ENCODE results near the gene MCOLN1. TPM values are rescaled to one million over a fixed set of nuclear protein-coding genes. Genes with fewer than 3 reads are reported as not detected.

The MCOLN1 gene
- total RNA-seq, 1 experiment from 2014 or later, result 10.8 TPM

DNA sequence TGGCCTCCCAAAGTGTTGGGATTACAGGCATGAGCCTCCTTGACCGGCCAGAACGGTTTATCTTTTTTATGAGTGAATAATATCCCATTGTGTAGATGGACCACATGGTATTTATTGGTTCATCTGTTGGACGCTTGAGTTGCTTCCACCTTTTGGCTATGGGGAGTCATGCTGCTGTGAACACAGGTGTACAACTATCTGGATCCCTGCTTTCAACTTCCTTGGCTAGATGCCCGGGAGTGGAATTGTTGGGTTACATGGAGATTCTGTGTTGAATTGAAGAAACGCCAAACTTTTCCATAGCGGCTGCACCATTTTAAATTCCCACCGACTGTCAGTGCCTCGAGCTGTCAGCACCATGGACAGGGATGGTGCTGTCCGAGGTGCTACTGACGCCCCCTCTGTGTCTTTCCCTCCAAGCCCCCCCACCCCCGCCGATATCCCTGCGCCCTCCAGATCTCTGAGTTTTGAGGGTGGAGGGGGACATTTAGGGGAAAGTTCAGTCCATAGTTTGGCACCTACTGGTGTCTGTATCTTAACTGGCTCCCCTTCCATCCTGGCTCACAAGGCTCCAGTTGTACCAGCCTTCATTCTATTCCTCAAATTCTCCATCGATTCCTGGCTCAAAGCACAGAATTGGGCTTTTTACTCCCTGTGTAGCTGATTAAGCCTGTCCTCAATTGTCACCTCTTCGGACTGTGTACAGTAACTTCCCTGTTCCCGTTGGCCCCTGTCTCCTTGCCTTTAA, 40.4 kb downstream of the MCOLN1 start:
- ChIA-PET POLR2A (no interaction called here), CTCF (interaction anchor here (0.5 to 0.7 kb wide), 4 partner anchors 94 to 1263 kb away, joined by 3 to 5 read pairs (median 3); partner anchors contain the start of gene TRAPPC5)
- TF ChIP-seq, protein P1, sequence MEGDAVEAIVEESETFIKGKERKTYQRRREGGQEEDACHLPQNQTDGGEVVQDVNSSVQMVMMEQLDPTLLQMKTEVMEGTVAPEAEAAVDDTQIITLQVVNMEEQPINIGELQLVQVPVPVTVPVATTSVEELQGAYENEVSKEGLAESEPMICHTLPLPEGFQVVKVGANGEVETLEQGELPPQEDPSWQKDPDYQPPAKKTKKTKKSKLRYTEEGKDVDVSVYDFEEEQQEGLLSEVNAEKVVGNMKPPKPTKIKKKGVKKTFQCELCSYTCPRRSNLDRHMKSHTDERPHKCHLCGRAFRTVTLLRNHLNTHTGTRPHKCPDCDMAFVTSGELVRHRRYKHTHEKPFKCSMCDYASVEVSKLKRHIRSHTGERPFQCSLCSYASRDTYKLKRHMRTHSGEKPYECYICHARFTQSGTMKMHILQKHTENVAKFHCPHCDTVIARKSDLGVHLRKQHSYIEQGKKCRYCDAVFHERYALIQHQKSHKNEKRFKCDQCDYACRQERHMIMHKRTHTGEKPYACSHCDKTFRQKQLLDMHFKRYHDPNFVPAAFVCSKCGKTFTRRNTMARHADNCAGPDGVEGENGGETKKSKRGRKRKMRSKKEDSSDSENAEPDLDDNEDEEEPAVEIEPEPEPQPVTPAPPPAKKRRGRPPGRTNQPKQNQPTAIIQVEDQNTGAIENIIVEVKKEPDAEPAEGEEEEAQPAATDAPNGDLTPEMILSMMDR (IDR thresholded peaks at IDR 0.05; ENCODE audit: unreplicated experiment), result no peak
- H3K9me3 Mint-ChIP-seq (ENCODE audit: unreplicated experiment), result no peaks in the 10 kb centered on the region
- H3K4me1 Mint-ChIP-seq (ENCODE audit: insufficient read depth, unreplicated experiment), result no peaks in the 10 kb centered on the region
- DNase-seq (ENCODE audit: unreplicated experiment), result peak; percentile 54
- no peak overlapping the region for H3K27ac Mint-ChIP-seq (ENCODE audit: low read depth, unreplicated experiment)
- no peak overlapping the region for H3K4me3 Mint-ChIP-seq (ENCODE audit: unreplicated experiment)
- BruUV-seq (replicated peaks), result no TSS peak
- no peaks in the 10 kb centered on the region for H3K27me3 Mint-ChIP-seq (ENCODE audit: insufficient read depth, unreplicated experiment)
- peaks cover 17% of the 10 kb centered on the region for H3K36me3 Mint-ChIP-seq (ENCODE audit: insufficient read depth, unreplicated experiment)
- intact Hi-C loops (cut with micrococcal nuclease), result no loop called here

DNA sequence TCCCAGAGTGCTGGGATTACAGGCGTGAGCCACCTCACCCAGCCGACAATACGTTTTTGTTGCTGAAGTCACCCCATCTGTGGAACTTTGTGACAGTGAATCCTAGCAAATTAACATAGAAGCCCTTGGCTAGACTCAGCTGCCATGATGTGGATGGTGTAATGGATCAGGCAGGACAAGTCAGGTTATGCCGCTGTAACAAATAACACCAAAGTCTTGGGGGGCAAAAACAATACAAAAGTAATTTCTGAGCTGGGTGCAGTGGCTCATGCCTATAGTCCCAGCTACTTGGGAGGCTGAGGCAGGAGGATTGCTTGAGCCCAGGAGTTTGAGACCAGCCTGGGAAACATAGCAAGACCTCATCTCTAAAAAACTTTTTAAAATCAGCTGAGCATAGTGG, 42.4 kb downstream of the MCOLN1 start:
- TF ChIP-seq, protein P1 (IDR thresholded peaks at IDR 0.05; ENCODE audit: unreplicated experiment), result no peak
- intact Hi-C loops (cut with micrococcal nuclease), result no loop called here
- no peaks in the 10 kb centered on the region for H3K9me3 Mint-ChIP-seq (ENCODE audit: unreplicated experiment)
- H3K27me3 Mint-ChIP-seq (ENCODE audit: insufficient read depth, unreplicated experiment), result no peaks in the 10 kb centered on the region
- H3K4me3 Mint-ChIP-seq (ENCODE audit: unreplicated experiment), result no peak overlapping the region
- H3K4me1 Mint-ChIP-seq (ENCODE audit: insufficient read depth, unreplicated experiment), result no peaks in the 10 kb centered on the region
- no TSS peak for BruUV-seq (replicated peaks)
- H3K27ac Mint-ChIP-seq (ENCODE audit: low read depth, unreplicated experiment), result no peak overlapping the region
- DNase-seq (ENCODE audit: unreplicated experiment), result no peak
- ChIA-PET CTCF (interaction anchor here (0.6 to 2.9 kb wide), 4 partner anchors 65 to 235 kb away, joined by 3 to 22 read pairs (median 7); partner anchors contain the start of genes PET100, TRAPPC5 and XAB2), POLR2A (no interaction called here)
- H3K36me3 Mint-ChIP-seq (ENCODE audit: insufficient read depth, unreplicated experiment), result peaks cover 5% of the 10 kb centered on the region

DNA sequence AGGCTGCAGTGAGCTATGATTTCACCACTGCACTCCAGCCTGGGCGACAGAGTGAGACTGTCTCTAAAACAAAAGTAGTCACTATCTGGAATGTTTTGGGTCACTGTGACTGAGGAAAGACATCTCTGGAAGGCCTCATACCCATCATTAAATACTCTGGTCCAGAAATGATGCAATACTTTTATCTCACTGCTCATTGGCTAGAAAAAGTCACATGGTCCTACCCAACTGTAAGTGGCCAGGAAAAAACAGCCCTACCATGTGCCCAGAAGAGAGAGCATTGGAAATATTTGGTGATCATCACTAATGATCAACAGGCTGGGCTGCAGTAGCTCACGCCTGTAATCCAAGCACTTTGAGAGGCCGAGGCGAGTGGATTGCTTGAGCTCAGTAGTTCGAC, 42.9 kb downstream of the MCOLN1 start:
- DNase-seq (ENCODE audit: unreplicated experiment), result no peak
- intact Hi-C loops (cut with micrococcal nuclease), result no loop called here
- no TSS peak for BruUV-seq (replicated peaks)
- Mint-ChIP-seq H3K36me3 (ENCODE audit: insufficient read depth, unreplicated experiment) (peaks cover 5% of the 10 kb centered on the region), H3K4me3 (ENCODE audit: unreplicated experiment) (no peak overlapping the region), H3K4me1 (ENCODE audit: insufficient read depth, unreplicated experiment) (no peaks in the 10 kb centered on the region), H3K27me3 (ENCODE audit: insufficient read depth, unreplicated experiment) (no peaks in the 10 kb centered on the region), H3K9me3 (ENCODE audit: unreplicated experiment) (no peaks in the 10 kb centered on the region), H3K27ac (ENCODE audit: low read depth, unreplicated experiment) (no peak overlapping the region)
- TF ChIP-seq, protein P1 (IDR thresholded peaks at IDR 0.05; ENCODE audit: unreplicated experiment), result no peak
- POLR2A ChIA-PET, result no interaction called here
- CTCF ChIA-PET, result interaction anchor here (0.7 to 2.9 kb wide), 3 partner anchors 115 to 235 kb away, joined by 3 to 22 read pairs (median 11); partner anchors contain the start of gene TRAPPC5

DNA sequence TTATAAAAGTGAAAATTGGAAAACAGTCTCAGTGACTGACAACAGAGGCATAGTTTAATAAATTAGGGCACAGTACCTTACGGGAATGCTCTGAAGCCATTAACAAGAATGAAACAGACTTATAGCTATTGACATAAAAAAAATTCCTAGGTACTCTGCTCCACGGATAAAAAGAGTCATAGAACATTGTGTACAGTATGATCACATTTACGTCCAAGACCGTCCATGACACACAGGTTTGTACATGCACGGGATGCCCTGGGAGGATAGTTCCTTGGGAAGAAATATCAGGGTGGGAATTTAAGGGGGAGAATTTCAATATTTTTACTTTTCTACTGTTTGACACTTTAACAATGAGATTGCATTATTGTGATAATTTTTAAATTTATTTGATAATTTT, 48.3 kb downstream of the MCOLN1 start:
- Mint-ChIP-seq H3K9me3 (ENCODE audit: unreplicated experiment) (no peaks in the 10 kb centered on the region), H3K27ac (ENCODE audit: low read depth, unreplicated experiment) (no peak overlapping the region)

More for the DNA sequence above, 48.3 kb downstream of the MCOLN1 start:
- intact Hi-C loops (cut with micrococcal nuclease), result no loop called here
- peaks cover 9% of the 10 kb centered on the region for H3K4me1 Mint-ChIP-seq (ENCODE audit: insufficient read depth, unreplicated experiment)
- TF ChIP-seq, protein P1 (IDR thresholded peaks at IDR 0.05; ENCODE audit: unreplicated experiment), result no peak
- H3K36me3 Mint-ChIP-seq (ENCODE audit: insufficient read depth, unreplicated experiment), result no peaks in the 10 kb centered on the region
- POLR2A ChIA-PET, result interaction anchor here (0.6 to 2.8 kb wide), 10 partner anchors 18 to 267 kb away, joined by 3 to 18 read pairs (median 4); partner anchors contain the start of genes PET100, TRAPPC5 and XAB2
- H3K27me3 Mint-ChIP-seq (ENCODE audit: insufficient read depth, unreplicated experiment), result no peaks in the 10 kb centered on the region
- no peak overlapping the region for H3K4me3 Mint-ChIP-seq (ENCODE audit: unreplicated experiment)
- no peak for DNase-seq (ENCODE audit: unreplicated experiment)
- CTCF ChIA-PET, result interaction anchor here (0.6 to 1.1 kb wide), 5 partner anchors 26 to 810 kb away, joined by 3 to 9 read pairs (median 3); partner anchors contain the start of gene TRAPPC5
- no TSS peak for BruUV-seq (replicated peaks)

Measured in MCF 10A (cell line).